GM21526 (cell line): ENCODE measurements around the gene NXT1.

Experiments
- ATAC-seq: cut with Tn5 transposase; IDR thresholded peaks from one replicate; pipeline ENCODE4 v1.9.1; 2021; ENCODE audit warnings: moderate library complexity; ENCODE audit not compliant: unreplicated experiment, low FRiP score

Gene NXT1

GRCh38 chr20:23358563-23358906 is 7.9 kb downstream of the NXT1 start:
- no peak for ATAC-seq

GRCh38 chr20:23358923-23359593 is 8.5 kb downstream of the NXT1 start:
- ATAC-seq: no peak

- no peak for ATAC-seq
Observed at GRCh38 chr20:23360531-23360930, 9.9 kb downstream of the NXT1 start.

- ATAC-seq: no peak
Observed at GRCh38 chr20:23361119-23361475, 10.5 kb downstream of the NXT1 start.

GRCh38 chr20:23361476-23362391 is 11.1 kb downstream of the NXT1 start, which contains the start of gene GZF1:
Gene GZF1 (plus strand): TSS chr20:23362182. CDS start chr20:23364384, 2,202 bp downstream.
- ATAC-seq: peak; percentile 60

GRCh38 chr20:23362392-23363256 is 12.0 kb downstream of the NXT1 start:
- peak; percentile 0 for ATAC-seq

- ATAC-seq: no peak
Observed at GRCh38 chr20:23363257-23363649, 12.7 kb downstream of the NXT1 start.

- no peak for ATAC-seq
Observed at GRCh38 chr20:23365390-23366165, 15.0 kb downstream of the NXT1 start.

GRCh38 chr20:23366384-23366783 is 15.8 kb downstream of the NXT1 start:
- ATAC-seq: no peak

- ATAC-seq: no peak
Observed at GRCh38 chr20:23367770-23368169, 17.2 kb downstream of the NXT1 start.

- no peak for ATAC-seq
Observed at GRCh38 chr20:23368316-23369071, 17.9 kb downstream of the NXT1 start.

GRCh38 chr20:23369072-23369823 is 18.7 kb downstream of the NXT1 start:
- no peak for ATAC-seq

GRCh38 chr20:23370274-23370673 is 19.7 kb downstream of the NXT1 start:
- no peak for ATAC-seq

GRCh38 chr20:23370873-23371272 is 20.3 kb downstream of the NXT1 start:
- no peak for ATAC-seq

- no peak for ATAC-seq
Observed at GRCh38 chr20:23371496-23371895, 20.9 kb downstream of the NXT1 start.

- ATAC-seq: no peak
Observed at GRCh38 chr20:23374441-23374840, 23.9 kb downstream of the NXT1 start.

- ATAC-seq: no peak
Observed at GRCh38 chr20:23375827-23376226, 25.2 kb downstream of the NXT1 start.

- no peak for ATAC-seq
Observed at GRCh38 chr20:23379772-23380171, 29.2 kb downstream of the NXT1 start.

- no peak for ATAC-seq
Observed at GRCh38 chr20:23381876-23382275, 31.3 kb downstream of the NXT1 start.
